GM23338 (cell line): ENCODE results near the gene COG7. TPM values are rescaled to one million over a fixed set of nuclear protein-coding genes. Genes with fewer than 3 reads are reported as not detected.
A peak's percentile ranks its signal among the peaks of the same experiment; 100 is the strongest.
"Not testable (repeated sequence)": the region's sequence is repeated elsewhere in the genome, so short reads cannot be mapped to it uniquely, and the experiment has no call there.

Source experiments
- ATAC-seq: fragments of 200-7000 bp; cut with Tn5 transposase; 3 replicates; pipeline ENCODE4 v1.9.1; 2020
- DNase-seq: peaks from one replicate; pipeline ENCODE4 v3.0.0-alpha.2; 2015; ENCODE audit warnings: low spot score
- H2AFZ ChIP-seq: fragments of 200-600 bp; sonication (generic); 2 replicates; pipeline ENCODE4 v1.8.0; 2016; ENCODE audit warnings: antibody characterized with exemption, mild to moderate bottlenecking, moderate library complexity
- H3F3A ChIP-seq: fragments of 200-600 bp; sonication (generic); replicated peaks from 2 replicates; pipeline ENCODE4 v1.8.0; 2017; ENCODE audit warnings: antibody characterized with exemption, mixed run types, low read depth
- H3K27ac ChIP-seq: fragments of 200-600 bp; sonication (generic); 2 replicates; pipeline ENCODE4 v1.6.1; 2016; ENCODE audit warnings: low read depth
- H3K27me3 ChIP-seq: fragments of 200-600 bp; sonication (generic); 2 replicates; pipeline ENCODE4 v1.8.0; 2016; ENCODE audit warnings: mild to moderate bottlenecking, mixed run types, moderate library complexity; ENCODE audit not compliant: insufficient read depth
- H3K36me3 ChIP-seq: fragments of 200-600 bp; sonication (generic); 2 replicates; pipeline ENCODE4 v1.8.0; 2016; ENCODE audit warnings: mild to moderate bottlenecking; ENCODE audit not compliant: insufficient read depth
- H3K4me1 ChIP-seq: fragments of 200-600 bp; sonication (generic); 2 replicates; pipeline ENCODE4 v1.8.0; 2016; ENCODE audit warnings: mild to moderate bottlenecking, moderate library complexity; ENCODE audit not compliant: insufficient read depth
- H3K4me2 ChIP-seq: fragments of 200-600 bp; sonication (generic); 2 replicates; pipeline ENCODE4 v1.7.1; 2017; ENCODE audit warnings: mixed run types
- H3K4me3 ChIP-seq: fragments of 200-600 bp; sonication (generic); 2 replicates; pipeline ENCODE4 v1.6.1; 2016; ENCODE audit warnings: mixed run types
- H3K79me2 ChIP-seq: fragments of 200-600 bp; sonication (generic); replicated peaks from 2 replicates; pipeline ENCODE4 v1.8.0; 2017; ENCODE audit warnings: mild to moderate bottlenecking; ENCODE audit not compliant: insufficient read depth
- H3K9me2 ChIP-seq: fragments of 200-600 bp; sonication (generic); 2 replicates; pipeline ENCODE4 v1.8.0; 2017; ENCODE audit not compliant: insufficient read depth
- H4K20me1 ChIP-seq: fragments of 200-600 bp; sonication (generic); replicated peaks from 2 replicates; pipeline ENCODE4 v1.8.0; 2017; ENCODE audit warnings: mild to moderate bottlenecking; ENCODE audit not compliant: insufficient read depth
- H3K27ac Mint-ChIP-seq: 2 replicates; pipeline ENCODE4 v1.8.0; 2020; ENCODE audit warnings: inconsistent platforms, mild to moderate bottlenecking, moderate library complexity, mixed read lengths
- H3K27me3 Mint-ChIP-seq: 3 replicates; pipeline ENCODE4 v1.8.0; 2022; ENCODE audit warnings: low read depth, mild to moderate bottlenecking, moderate library complexity, mixed read lengths, inconsistent platforms; ENCODE audit not compliant: insufficient read depth, poor library complexity
- H3K36me3 Mint-ChIP-seq: 3 replicates; pipeline ENCODE4 v1.8.0; 2021; ENCODE audit warnings: low read depth, mild to moderate bottlenecking, inconsistent platforms, moderate library complexity, mixed read lengths
- H3K4me1 Mint-ChIP-seq: 3 replicates; pipeline ENCODE4 v1.8.0; 2020; ENCODE audit warnings: mild to moderate bottlenecking, inconsistent platforms, mixed read lengths
- H3K4me3 Mint-ChIP-seq: 3 replicates; pipeline ENCODE4 v1.8.0; 2021; ENCODE audit warnings: moderate library complexity, mild to moderate bottlenecking, inconsistent platforms, mixed read lengths
- H3K9me3 Mint-ChIP-seq: 3 replicates; pipeline ENCODE4 v1.8.0; 2020; ENCODE audit warnings: moderate library complexity, mild to moderate bottlenecking, inconsistent platforms, mixed read lengths
- ETS1 ChIP-seq: IDR thresholded peaks from 2 replicates; pipeline ENCODE4 v1.6.1; 2016; ENCODE audit warnings: antibody characterized with exemption
- NANOG ChIP-seq: IDR thresholded peaks from 2 replicates; pipeline ENCODE4 v1.6.1; 2016; ENCODE audit warnings: antibody characterized with exemption, borderline replicate concordance
- POLR2AphosphoS5 ChIP-seq: IDR thresholded peaks from 2 replicates; pipeline ENCODE4 v1.6.1; 2016; ENCODE audit warnings: antibody characterized with exemption, low read depth
- REST ChIP-seq: IDR thresholded peaks from one replicate; pipeline ENCODE4 v1.6.1; 2018; ENCODE audit warnings: antibody characterized with exemption; ENCODE audit not compliant: unreplicated experiment
- ZNF462 ChIP-seq: fragments of 250-450 bp; sonication (Bioruptor Pico); IDR thresholded peaks from 2 replicates; pipeline ENCODE4 v1.5.0; 2020; ENCODE audit warnings: mild to moderate bottlenecking, moderate library complexity
- polyA plus RNA-seq: library from polyadenylated mRNA; unstranded; fragments of >200 nt; fragmentation: Nextera tagmentation; extraction: Ambion mirVana; gene quantifications from 2 replicates; pipeline ENCODE4 v1.2.1, GENCODE V29; 2016
- total RNA-seq: library from RNA; depleted of rRNA; stranded (reverse); fragments of >200 nt; shearing (Covaris generic); gene quantifications from 2 replicates; pipeline ENCODE4 v1.2.3, GENCODE V29; 2014

Gene COG7
- total and polyA plus RNA-seq, 2 experiments from 2014 or later = 9.2 to 20.0 TPM

GRCh38 chr16:23464196-23464595 is 11.2 kb upstream of the COG7 start (continued):
- no peak for TF ChIP-seq ETS1

- not testable (repeated sequence) for H3K27ac Mint-ChIP-seq, H4K20me1 ChIP-seq, H3K9me2 ChIP-seq, H3K4me2 ChIP-seq, ATAC-seq, H3K27me3 Mint-ChIP-seq, H3K4me1 ChIP-seq, H3F3A ChIP-seq, H3K9me3 Mint-ChIP-seq, H3K4me3 ChIP-seq, H3K27ac ChIP-seq, H3K27me3 ChIP-seq, H3K4me1 Mint-ChIP-seq, H3K79me2 ChIP-seq, DNase-seq, H2AFZ ChIP-seq, H3K4me3 Mint-ChIP-seq
- peaks cover 26% of the 10 kb centered on the region for H3K36me3 ChIP-seq
- peaks cover 24% of the 10 kb centered on the region for H3K36me3 Mint-ChIP-seq
Measured at GRCh38 chr16:23462994-23463393, 10.0 kb upstream of the COG7 start.

GRCh38 chr16:23453338-23454052 is 506 bp upstream of the COG7 start:
- Histone ChIP-seq H4K20me1 (peaks cover 7% of the 10 kb centered on the region; the same call in 1 of the 2 replicates), H3K27me3 (no peaks in the 10 kb centered on the region), H2AFZ (peak overlapping the region; percentile 91; the same call in 1 of the 2 replicates), H3K9me2 (no peaks in the 10 kb centered on the region), H3K36me3 (no peaks in the 10 kb centered on the region), H3K4me3 (peak overlapping the region; percentile 89), H3K4me2 (peak overlapping the region; percentile 93), H3K27ac (no peak overlapping the region; the same call in 1 of the 2 replicates), H3K79me2 (peaks cover 21% of the 10 kb centered on the region), H3F3A (no peaks in the 10 kb centered on the region), H3K4me1 (peaks cover 7% of the 10 kb centered on the region)
- no peaks in the 10 kb centered on the region for H3K9me3 Mint-ChIP-seq
- peaks cover 7% of the 10 kb centered on the region; the same call in 2 of the 3 replicates for H3K4me1 Mint-ChIP-seq
- H3K36me3 Mint-ChIP-seq = peaks cover 6% of the 10 kb centered on the region; the same call in 1 of the 3 replicates
- H3K27me3 Mint-ChIP-seq = peaks cover 17% of the 10 kb centered on the region
- no peak overlapping the region for H3K27ac Mint-ChIP-seq
- DNase-seq (no peak), ATAC-seq (peak; percentile 22)
- H3K4me3 Mint-ChIP-seq = peak overlapping the region; percentile 81
- no peak for TF ChIP-seq NANOG
- no peak for TF ChIP-seq ETS1
- TF ChIP-seq REST = no peak
- TF ChIP-seq ZNF462 (CRISPR knock-in tag) = no peak
- no peak for TF ChIP-seq POLR2AphosphoS5
